Common myeloid progenitor, CD34-positive (primary cell): ENCODE measurements around the gene WWTR1.

Source experiments
- CTCF ChIA-PET: fragments of 350-600 bp; sonication (Branson Sonifier 250); formaldehyde crosslinking; loops from one replicate; lab custom pipeline; 2021; ENCODE audit warnings: antibody characterized with exemption; lab: Charles Lee
- POLR2A ChIA-PET: fragments of 350-600 bp; sonication (Branson Sonifier 250); formaldehyde crosslinking; loops from one replicate; lab custom pipeline; 2021; ENCODE audit warnings: antibody characterized with exemption; lab: Charles Lee
- DNase-seq, 3 donors: peaks; one replicate each; pipeline versions ENCODE4 v3.0.0 to v3.0.0-alpha.2; 2013
- H3K27ac ChIP-seq, 2 experiments: 1 replicate in 1 of 2; 2 replicates in 1 of 2; pipeline ENCODE4 v1.7.0; 2013; ENCODE audit warnings: inconsistent platforms in 2 of 2, low read length in 2 of 2, mild to moderate bottlenecking in 2 of 2, low read depth in 1 of 2, moderate library complexity in 1 of 2; ENCODE audit not compliant: severe bottlenecking in 2 of 2, insufficient read depth in 1 of 2, poor library complexity in 1 of 2
- H3K27me3 ChIP-seq, 5 experiments: replicated peaks in 2 of 5; 1 replicate in 3 of 5; 2 replicates in 2 of 5; pipeline versions ENCODE4 v1.6.1 to v1.7.0; 2013; ENCODE audit warnings: low read length in 4 of 5, mild to moderate bottlenecking in 2 of 5, moderate library complexity in 2 of 5, inconsistent platforms in 1 of 5; ENCODE audit not compliant: insufficient read depth in 5 of 5, control insufficient read depth in 4 of 5
- H3K36me3 ChIP-seq, 4 experiments: 1 replicate in 2 of 4; 2 replicates in 2 of 4; pipeline versions ENCODE4 v1.6.1 to v1.7.0; 2013; ENCODE audit warnings: low read length in 3 of 4, control low read depth in 1 of 4, mild to moderate bottlenecking in 1 of 4; ENCODE audit not compliant: control insufficient read depth in 4 of 4, insufficient read depth in 4 of 4
- H3K4me1 ChIP-seq, 4 experiments: 1 replicate in 3 of 4; 2 replicates in 1 of 4; pipeline versions ENCODE4 v1.6.1 to v1.7.1; 2013; ENCODE audit warnings: low read length in 3 of 4, mild to moderate bottlenecking in 3 of 4, control low read depth in 1 of 4, inconsistent platforms in 1 of 4, moderate library complexity in 1 of 4; ENCODE audit not compliant: control insufficient read depth in 4 of 4, insufficient read depth in 4 of 4; ENCODE audit errors: control extremely low read depth in 1 of 4
- H3K4me3 ChIP-seq, 7 experiments: 1 replicate in 4 of 7; 2 replicates in 3 of 7; pipeline versions ENCODE4 v1.5.1 to v1.7.0; 2013; ENCODE audit warnings: mild to moderate bottlenecking in 7 of 7, low read length in 6 of 7, moderate library complexity in 6 of 7, inconsistent platforms in 2 of 7, low read depth in 2 of 7, control low read depth in 1 of 7; ENCODE audit not compliant: insufficient read depth in 4 of 7, control insufficient read depth in 1 of 7; ENCODE audit errors: extremely low read depth in 1 of 7
- H3K9me3 ChIP-seq, 5 experiments: 1 replicate in 4 of 5; 2 replicates in 1 of 5; pipeline versions ENCODE4 v1.6.1 to v1.7.1; 2013; ENCODE audit warnings: low read length in 4 of 5, mild to moderate bottlenecking in 2 of 5, inconsistent platforms in 1 of 5, low read depth in 1 of 5, moderate library complexity in 1 of 5; ENCODE audit not compliant: control insufficient read depth in 4 of 5, insufficient read depth in 2 of 5; ENCODE audit errors: control extremely low read depth in 1 of 5
- WGBS: methylation state at CpG from one replicate; pipeline ENCODE4 v1.1.5; 2013; ENCODE audit not compliant: insufficient coverage; 5-methylcytosine and 5-hydroxymethylcytosine counted together

WWTR1 gene

DNA sequence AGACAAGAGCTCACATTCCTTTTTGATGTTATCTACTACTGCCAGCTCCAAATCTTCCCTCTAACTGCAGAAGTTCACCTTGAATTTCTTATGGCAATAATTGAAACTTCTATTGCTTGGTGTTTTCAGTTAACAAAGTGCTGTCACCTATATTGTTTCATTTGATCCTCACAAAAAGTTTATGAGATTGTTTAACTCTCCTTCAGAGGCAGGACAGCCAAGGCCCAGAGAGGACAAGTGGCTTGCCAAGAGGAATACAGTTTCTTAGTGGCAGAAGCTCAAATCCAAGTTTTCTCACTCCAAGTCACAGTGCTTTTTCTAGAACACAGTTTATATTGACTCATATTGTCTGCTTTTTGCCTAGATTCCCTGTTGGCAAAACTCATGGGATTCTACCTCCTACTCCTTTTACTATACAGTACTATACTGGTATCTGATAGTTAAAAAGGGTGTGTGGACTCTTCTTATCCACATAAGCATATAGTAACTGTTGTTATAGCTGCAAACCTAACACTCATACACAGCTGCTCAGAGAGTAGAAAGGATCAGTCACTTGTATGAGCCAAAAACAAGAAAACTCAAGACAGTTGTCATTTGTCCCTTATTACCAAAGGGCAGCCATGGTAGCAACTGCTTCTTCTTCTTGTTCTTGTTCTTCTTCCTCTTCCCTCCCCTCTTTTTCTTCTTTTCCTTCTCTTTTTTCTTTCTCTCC is 167.4 kb downstream of the WWTR1 start:
- peaks cover 0 to 2% (median 0%) of the 10 kb centered on the region in 4 experiments for H3K4me1 ChIP-seq
- H3K4me3 ChIP-seq = no peak overlapping the region
- H3K27ac ChIP-seq = no peak overlapping the region
- H3K27me3 ChIP-seq = no peaks in the 10 kb centered on the region
- no peaks in the 10 kb centered on the region for H3K36me3 ChIP-seq
- no peaks in the 10 kb centered on the region for H3K9me3 ChIP-seq
- ChIA-PET POLR2A (interaction anchor here (0.7 kb wide), 2 partner anchors 227 to 516 kb away, joined by 4 to 5 read pairs; no protein-coding TSS in a partner anchor), CTCF (interaction anchor here (0.6 to 2.8 kb wide), 11 partner anchors 11 to 1418 kb away, joined by 3 to 17 read pairs (median 4); no protein-coding TSS in a partner anchor)
- no peak for DNase-seq

DNA sequence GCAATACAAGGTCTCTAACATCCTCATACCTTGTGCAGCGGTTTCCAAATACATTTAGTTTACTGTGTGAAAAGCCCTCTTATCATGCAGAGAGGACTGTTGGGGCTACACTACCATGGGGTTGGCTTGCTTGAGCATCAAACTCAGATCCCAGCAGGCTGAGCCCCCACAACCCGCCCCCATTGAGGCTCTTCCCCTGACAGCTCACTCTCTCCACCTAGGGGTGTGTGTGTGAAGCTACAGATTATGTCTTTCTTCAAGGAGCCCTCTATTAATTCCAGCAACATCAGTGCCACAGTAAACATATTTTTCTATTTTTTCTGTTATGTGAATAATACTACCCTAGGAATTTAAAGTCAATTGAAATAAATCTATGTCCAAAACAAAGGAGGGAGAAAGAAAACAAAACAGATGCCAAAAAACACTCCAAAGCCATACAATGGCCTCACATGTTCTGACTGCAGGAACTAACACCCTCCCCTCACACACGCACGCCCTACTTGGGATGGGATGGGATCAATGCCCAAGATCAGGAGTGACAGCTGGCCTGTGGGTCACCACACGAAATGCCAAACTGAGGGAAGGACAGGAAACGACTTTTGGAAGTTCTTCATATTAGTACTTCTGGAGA is 168.7 kb downstream of the WWTR1 start:
- peaks cover 0 to 2% (median 0%) of the 10 kb centered on the region in 4 experiments for H3K4me1 ChIP-seq
- H3K4me3 ChIP-seq = no peak overlapping the region
- DNase-seq = peak; percentile 29 to 52 (median 44)
- ChIA-PET POLR2A (no interaction called here), CTCF (interaction anchor here (0.9 to 2.8 kb wide), 15 partner anchors 8 to 332 kb away, joined by 3 to 17 read pairs (median 4); no protein-coding TSS in a partner anchor)
- WGBS = 67% methylated on average over 3 of the region's 6 CpGs
- H3K36me3 ChIP-seq = no peaks in the 10 kb centered on the region
- no peaks in the 10 kb centered on the region for H3K27me3 ChIP-seq
- H3K27ac ChIP-seq = no peak overlapping the region
- H3K9me3 ChIP-seq = no peaks in the 10 kb centered on the region

DNA sequence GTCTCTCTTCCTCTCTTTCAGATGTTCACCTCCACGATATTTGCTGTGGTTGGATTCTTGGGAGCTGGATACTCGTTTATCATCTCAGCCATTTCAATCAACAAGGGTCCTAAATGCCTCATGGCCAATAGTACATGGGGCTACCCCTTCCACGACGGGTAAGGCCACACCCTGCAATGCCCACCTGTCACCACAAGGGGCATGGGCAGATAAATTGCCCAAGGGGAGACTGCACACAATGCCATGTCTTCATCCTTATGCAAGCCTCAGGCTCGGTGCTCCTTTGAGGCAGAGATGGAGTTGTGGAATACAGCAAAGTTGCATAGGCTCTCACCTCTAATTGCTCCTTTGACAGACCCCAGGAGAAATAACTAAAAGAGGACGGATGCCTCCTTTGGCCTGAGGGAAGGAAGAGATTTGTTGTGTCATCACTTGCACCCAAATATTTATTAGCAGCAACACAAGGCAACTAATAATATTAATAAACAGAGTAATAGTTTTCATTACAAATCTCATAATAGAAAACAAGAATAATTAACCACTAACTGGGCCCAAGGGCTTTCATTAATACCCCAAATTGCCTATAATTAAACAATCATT is 170.1 kb downstream of the WWTR1 start:
- 82% methylated on average over 4 of the region's 6 CpGs for WGBS
- no peaks in the 10 kb centered on the region for H3K9me3 ChIP-seq
- no peaks in the 10 kb centered on the region for H3K4me1 ChIP-seq
- no peak overlapping the region for H3K27ac ChIP-seq
- peak; percentile 35 to 57 (median 53) for DNase-seq
- ChIA-PET POLR2A (no interaction called here), CTCF (interaction anchor here (0.6 to 2.8 kb wide), 12 partner anchors 8 to 367 kb away, joined by 3 to 17 read pairs (median 3); no protein-coding TSS in a partner anchor)
- no peaks in the 10 kb centered on the region for H3K27me3 ChIP-seq
- H3K36me3 ChIP-seq = no peaks in the 10 kb centered on the region
- H3K4me3 ChIP-seq = no peak overlapping the region

DNA sequence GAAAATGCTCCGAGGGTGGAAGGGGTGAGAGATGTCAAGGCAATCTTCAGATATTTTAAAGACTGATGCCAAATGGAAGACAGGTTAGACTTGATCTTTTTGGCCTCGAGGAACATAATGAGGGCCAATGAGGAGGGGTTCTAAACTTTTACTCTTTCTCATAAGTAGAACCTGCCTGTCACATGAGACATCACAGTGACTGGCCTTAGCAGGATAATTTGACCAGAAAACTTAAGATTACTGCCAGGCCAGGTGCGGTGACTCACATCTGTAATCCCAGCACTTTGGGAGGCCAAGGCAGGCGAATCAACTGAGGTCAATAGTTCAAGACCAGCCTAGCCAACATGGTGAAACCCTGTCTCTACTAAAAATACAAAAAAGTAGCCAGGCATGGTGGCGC is 171.1 kb downstream of the WWTR1 start:
- Histone ChIP-seq H3K9me3 (no peaks in the 10 kb centered on the region), H3K4me3 (no peak overlapping the region), H3K36me3 (no peaks in the 10 kb centered on the region), H3K27ac (no peak overlapping the region), H3K27me3 (no peaks in the 10 kb centered on the region), H3K4me1 (no peaks in the 10 kb centered on the region)
- CTCF ChIA-PET = interaction anchor here (1.0 to 1.5 kb wide), 5 partner anchors 13 to 101 kb away, joined by 3 read pairs; no protein-coding TSS in a partner anchor
- WGBS = 96% methylated on average over 5 of the region's 5 CpGs
- POLR2A ChIA-PET = interaction anchor here (0.7 kb wide), 1 partner anchor 155 kb away, joined by 3 read pairs; no protein-coding TSS in a partner anchor
- no peak for DNase-seq

DNA sequence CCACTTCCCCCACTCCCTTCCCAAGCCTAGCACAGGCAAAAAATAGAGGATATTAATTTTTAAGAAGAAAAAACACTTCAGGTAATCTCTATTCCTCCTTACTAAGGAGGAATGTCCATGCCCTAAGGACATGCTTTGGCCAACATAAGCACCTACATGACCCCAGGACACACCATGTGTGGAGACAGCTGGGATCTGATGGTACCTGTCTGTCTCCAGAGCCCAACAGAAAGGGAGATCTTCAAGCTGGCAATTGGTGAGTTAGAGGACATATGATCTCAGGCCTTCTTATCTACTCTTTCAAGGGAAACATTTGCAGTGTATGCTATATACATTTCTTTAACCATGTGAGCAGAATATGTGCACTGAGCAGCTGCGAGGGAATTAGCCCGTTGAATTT is 176.3 kb downstream of the WWTR1 start:
- Histone ChIP-seq H3K36me3 (no peaks in the 10 kb centered on the region), H3K4me1 (peaks cover 0 to 18% (median 8%) of the 10 kb centered on the region in 4 experiments), H3K27ac (no peak overlapping the region), H3K9me3 (no peaks in the 10 kb centered on the region), H3K4me3 (no peak overlapping the region), H3K27me3 (no peaks in the 10 kb centered on the region)
- no CpG with 5 or more reads among the region's 2 CpGs for WGBS
- CTCF ChIA-PET = interaction anchor here (0.9 to 4.0 kb wide), 6 partner anchors 8 to 133 kb away, joined by 3 to 17 read pairs (median 4); no protein-coding TSS in a partner anchor
- POLR2A ChIA-PET = no interaction called here
- no peak for DNase-seq

DNA sequence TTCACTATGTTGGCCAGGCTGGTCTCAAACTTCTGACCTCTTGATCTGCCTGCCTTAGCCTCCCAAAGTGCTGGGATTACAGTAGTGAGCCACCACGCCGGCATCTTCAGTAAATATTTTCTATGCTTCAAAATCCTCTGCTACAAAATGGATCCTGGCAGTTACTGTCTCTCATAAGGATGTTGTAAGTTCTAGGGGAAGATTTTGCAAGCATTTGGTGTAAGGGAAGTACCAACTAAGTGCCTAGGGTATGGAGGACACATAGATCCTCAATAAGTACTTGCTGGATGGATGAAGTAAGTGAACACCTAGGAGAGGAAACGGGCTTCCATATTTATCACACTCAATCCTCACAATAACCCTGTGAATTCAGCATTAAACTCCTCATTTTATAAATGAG is 176.8 kb downstream of the WWTR1 start:
- H3K36me3 ChIP-seq = no peaks in the 10 kb centered on the region
- no peaks in the 10 kb centered on the region for H3K27me3 ChIP-seq
- no peak overlapping the region for H3K27ac ChIP-seq
- ChIA-PET POLR2A (interaction anchor here (0.6 to 0.7 kb wide), 2 partner anchors 79 to 128 kb away, joined by 4 to 10 read pairs; no protein-coding TSS in a partner anchor), CTCF (interaction anchor here (0.7 to 4.0 kb wide), 13 partner anchors 8 to 526 kb away, joined by 3 to 17 read pairs (median 4); no protein-coding TSS in a partner anchor)
- peaks cover 0 to 18% (median 8%) of the 10 kb centered on the region in 4 experiments for H3K4me1 ChIP-seq
- H3K9me3 ChIP-seq = no peaks in the 10 kb centered on the region
- H3K4me3 ChIP-seq = no peak overlapping the region
- WGBS = 100% methylated on average over 1 of the region's 3 CpGs
- DNase-seq = no peak
